GM12891 (cell line): Measurements from ENCODE around the gene RABIF.

Experiments used
- PAX5 ChIP-seq: IDR thresholded peaks from 2 replicates; pipeline ENCODE4 v1.6.1; 2011; ENCODE audit warnings: low read length, moderate library complexity, mild to moderate bottlenecking; ENCODE audit not compliant: insufficient read depth, severe bottlenecking
- POLR2A ChIP-seq: IDR thresholded peaks from 2 replicates; pipeline ENCODE4 v1.6.1; 2011; ENCODE audit warnings: low read depth, low read length, control low read depth
- POLR2AphosphoS5 ChIP-seq: IDR thresholded peaks from 2 replicates; pipeline ENCODE4 v1.6.1; 2011; ENCODE audit warnings: low read depth, low read length, control low read depth
- POU2F2 ChIP-seq: IDR thresholded peaks from 2 replicates; pipeline ENCODE4 v1.6.1; 2011; ENCODE audit warnings: low read depth, mild to moderate bottlenecking, control low read depth, low read length, moderate library complexity
- SPI1 ChIP-seq: IDR thresholded peaks from 2 replicates; pipeline ENCODE4 v1.6.1; 2011; ENCODE audit warnings: low read depth, low read length, control low read depth
- TAF1 ChIP-seq: IDR thresholded peaks from 2 replicates; pipeline ENCODE4 v1.6.1; 2011; ENCODE audit warnings: low read depth, low read length, control low read depth

DNA sequence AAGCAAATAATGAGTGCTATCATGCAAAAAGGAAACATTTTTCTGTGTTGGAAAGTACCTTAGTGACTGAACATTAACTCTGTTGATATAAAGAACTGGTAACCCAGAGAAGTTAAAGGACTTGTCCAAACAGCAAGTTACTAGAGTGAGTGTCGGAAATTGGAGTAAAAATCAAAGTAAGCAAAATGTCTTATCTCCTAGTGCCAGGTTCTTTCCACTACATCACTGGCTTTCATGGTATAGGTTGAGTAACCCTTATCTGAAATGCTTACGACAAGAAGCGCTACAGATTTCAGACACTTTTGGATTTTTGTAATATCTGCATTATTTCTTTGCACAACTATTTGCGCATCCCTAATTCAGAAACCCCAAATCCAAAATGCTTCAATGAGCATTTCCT is 16.4 kb upstream of the RABIF start:
- TF ChIP-seq POLR2AphosphoS5 (no peak), POLR2A (no peak), TAF1 (no peak), POU2F2 (no peak), PAX5 (no peak), SPI1 (no peak)
